A172 (cell line): ENCODE data around the gene CEMIP. TPM values are rescaled to one million over a fixed set of nuclear protein-coding genes. Genes with fewer than 3 reads are reported as not detected.
A peak's percentile ranks its signal among the peaks of the same experiment; 100 is the strongest.

Source experiments
- DNase-seq: peaks from one replicate; pipeline ENCODE4 v3.0.0-alpha.2; 2015; ENCODE audit warnings: low spot score
- total RNA-seq: library from RNA; depleted of rRNA; stranded (reverse); fragments of >200 nt; shearing (Covaris generic); gene quantifications from 2 replicates; pipeline ENCODE4 v1.2.3, GENCODE V29; 2014

Gene CEMIP
- total RNA-seq, 1 experiment from 2014 or later: 7.3 TPM

DNA sequence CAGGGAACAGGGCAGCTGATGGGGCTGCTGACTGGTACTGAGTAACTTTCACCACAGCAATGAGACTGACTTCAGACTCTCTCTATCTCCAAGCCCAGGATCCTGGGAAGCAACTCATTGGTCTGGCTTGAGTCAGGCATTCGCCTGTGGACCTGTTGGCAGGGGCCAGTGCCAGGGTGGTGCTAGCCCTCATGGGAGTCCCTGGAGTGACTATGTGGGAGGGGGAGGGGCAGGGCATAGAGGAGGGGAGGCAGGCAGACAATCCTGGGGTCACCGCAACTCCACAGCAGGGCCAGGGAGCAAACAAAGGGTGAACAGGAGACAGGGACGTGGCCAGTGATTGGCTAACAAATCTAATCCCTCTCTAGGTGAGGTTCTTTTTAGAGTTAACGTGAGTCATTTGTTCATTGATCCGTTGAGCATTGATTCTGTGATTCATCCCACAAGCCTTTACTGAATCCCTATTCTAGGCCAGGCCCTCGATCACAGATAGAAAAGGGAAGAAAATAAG lies 71.8 kb downstream of the CEMIP start:
- no peak for DNase-seq

GRCh38 chr15:80852676-80853075 lies 73.5 kb downstream of the CEMIP start:
- DNase-seq: no peak

DNA sequence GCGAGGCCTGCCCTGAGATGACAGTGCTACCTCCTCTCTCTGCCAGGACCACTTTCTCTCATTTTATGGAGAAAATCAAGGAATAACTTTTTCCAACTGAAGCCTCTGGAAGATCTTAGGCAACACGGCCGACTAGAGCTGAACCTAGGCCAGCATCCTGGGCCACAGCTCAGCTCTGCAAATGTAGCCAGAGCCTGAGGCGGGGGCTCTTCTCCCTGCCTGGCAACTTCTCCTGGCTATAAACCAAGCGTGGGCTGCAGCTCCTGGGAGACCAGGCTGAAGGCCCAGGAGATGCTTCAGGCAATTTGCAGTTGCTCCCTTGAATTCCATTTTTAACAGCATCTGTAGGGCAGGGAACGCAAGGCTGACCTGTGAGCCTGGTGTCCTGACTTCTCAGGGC lies 74.9 kb downstream of the CEMIP start:
- no peak for DNase-seq

DNA sequence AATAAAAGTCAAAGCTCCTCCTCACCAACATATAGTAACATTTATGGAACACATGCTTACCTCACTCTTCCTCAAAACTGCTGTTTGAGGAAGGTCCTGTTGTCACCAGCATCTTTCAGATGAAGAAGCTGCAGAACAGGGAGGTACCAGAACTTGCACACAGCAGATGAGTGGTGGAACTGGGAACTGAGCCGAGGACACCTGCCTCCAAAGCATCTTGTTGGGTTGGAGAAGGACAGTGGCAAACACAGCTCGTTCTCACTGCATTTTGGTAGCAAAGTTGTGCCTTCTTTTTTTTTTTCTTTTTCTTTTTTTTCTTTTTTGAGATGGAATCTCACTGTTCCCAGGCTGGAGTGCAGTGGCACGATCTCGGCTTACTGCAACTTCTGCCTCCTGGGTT lies 76.0 kb downstream of the CEMIP start:
- no peak for DNase-seq

DNA sequence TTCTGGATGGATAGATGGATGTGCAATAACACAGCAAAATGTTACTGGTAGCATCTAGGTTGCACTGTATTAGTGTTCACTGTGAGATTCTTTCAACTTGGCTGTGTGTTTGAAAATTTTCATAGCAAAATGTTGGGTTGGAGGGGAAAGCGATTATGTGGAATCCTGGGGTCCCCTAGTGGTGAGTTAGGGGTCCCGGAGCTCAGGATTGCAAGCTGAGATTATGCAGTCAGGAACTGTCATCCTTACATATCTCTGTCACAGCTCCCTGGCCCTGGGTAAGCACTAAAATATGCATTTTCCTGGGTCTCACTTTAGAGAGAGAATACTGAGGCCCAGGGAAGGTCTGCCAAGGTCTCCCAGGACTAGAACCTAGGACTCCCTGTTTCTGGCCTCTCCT lies 77.2 kb downstream of the CEMIP start:
- DNase-seq: no peak

- peak; percentile 48 for DNase-seq
Measured at GRCh38 chr15:80856809-80857377, 77.7 kb downstream of the CEMIP start.

DNA sequence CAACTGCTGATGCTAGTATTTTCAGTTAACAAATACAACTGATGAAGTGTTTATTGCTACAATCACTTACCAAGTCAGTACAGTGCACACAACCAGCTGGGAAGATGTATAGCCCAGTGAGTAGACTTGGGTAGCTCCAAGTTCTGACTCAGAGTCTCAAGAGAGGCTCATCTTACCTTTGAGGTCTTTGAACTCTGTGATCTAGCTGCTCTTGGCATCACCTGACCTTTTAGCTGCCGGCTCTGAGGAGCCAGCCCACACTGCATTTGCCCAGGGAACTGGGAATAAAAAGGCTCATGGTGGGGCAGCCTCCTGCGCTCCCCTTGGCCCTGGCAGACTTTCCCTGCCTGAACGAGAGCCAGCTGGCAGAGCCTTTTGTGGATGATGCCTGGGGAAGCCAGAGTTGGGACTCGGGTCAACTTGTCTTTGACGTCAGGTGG lies 82.6 kb downstream of the CEMIP start:
- no peak for DNase-seq

DNA sequence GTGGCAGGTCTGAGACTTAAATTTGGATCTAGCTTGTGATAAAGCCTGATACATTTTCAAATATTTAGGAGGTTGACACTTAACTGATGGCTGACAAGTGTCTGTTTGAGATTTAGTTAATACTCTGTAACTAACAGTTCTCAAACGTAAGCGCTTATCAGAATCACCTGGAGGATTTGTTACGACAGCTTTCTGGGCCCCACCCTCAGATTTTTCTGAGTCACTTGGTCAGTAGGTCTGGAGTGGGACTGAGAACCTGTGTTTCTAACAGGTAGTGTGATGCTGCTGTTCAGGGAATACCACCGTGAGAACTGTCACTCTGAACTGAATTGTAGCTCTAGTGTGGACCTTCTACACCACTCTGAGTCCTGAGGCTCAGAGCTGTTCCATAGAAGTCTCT lies 85.5 kb downstream of the CEMIP start:
- DNase-seq: no peak

- DNase-seq: no peak
Measured at GRCh38 chr15:80866936-80867335, 87.8 kb downstream of the CEMIP start.

GRCh38 chr15:80870366-80870765 lies 91.2 kb downstream of the CEMIP start:
- no peak for DNase-seq

- no peak for DNase-seq
Measured at GRCh38 chr15:80870893-80871292, 91.7 kb downstream of the CEMIP start.

GRCh38 chr15:80871858-80872257 lies 92.7 kb downstream of the CEMIP start:
- no peak for DNase-seq

GRCh38 chr15:80873366-80873952 lies 94.3 kb downstream of the CEMIP start:
- no peak for DNase-seq

DNA sequence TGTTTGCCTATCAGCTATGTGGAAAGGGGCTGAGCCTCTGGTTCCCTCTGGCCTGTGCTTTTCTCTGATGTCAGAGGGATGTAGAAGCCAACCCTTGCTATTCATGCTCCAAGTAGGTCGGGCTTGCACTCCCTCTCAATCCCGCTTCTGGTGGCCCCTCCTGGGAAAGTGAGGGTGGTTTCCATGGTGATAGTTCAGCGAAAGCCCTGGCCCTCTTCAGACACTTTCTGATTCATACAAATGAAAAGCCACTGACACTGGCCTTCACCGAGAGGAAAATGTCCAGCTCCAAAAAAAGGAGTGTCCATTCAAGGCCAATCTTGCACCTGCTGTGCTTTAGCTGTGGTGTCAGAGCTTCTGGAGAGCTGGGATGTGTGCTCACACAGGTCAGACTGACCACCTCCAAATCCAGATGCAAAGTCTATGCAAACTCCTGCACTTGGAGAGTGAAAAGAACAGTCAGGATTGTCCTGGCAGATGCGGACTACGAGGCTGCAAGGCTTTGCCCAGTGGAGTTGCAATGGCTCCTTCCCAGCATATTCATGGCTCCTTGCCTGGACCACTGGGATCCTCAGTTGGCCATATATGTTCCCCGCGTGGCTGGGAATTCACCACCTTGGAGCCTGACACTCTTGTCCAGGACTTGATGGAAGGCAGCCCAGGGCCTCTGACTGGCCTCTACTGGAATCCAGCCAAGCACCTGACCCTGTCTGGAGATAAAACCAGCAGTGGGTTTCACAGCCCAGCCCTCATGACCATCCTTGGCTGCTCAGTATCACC lies 96.6 kb downstream of the CEMIP start:
- DNase-seq: no peak

DNA sequence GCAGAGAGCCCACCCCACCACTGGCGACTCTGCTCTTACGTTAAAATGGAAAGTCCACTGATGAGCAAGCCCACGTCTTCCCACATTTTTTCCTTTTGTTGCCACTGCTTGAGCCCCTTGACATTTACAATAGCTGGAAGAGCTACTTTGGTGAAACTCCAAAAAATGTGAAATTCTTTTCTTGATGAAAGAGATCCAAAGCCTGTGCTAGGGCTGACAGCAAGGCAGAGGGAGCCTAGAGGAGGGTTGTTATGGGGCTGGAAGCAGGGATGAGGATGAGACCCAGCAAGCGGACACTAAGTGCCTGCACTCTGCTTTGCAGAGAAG lies 97.1 kb downstream of the CEMIP start:
- no peak for DNase-seq

DNA sequence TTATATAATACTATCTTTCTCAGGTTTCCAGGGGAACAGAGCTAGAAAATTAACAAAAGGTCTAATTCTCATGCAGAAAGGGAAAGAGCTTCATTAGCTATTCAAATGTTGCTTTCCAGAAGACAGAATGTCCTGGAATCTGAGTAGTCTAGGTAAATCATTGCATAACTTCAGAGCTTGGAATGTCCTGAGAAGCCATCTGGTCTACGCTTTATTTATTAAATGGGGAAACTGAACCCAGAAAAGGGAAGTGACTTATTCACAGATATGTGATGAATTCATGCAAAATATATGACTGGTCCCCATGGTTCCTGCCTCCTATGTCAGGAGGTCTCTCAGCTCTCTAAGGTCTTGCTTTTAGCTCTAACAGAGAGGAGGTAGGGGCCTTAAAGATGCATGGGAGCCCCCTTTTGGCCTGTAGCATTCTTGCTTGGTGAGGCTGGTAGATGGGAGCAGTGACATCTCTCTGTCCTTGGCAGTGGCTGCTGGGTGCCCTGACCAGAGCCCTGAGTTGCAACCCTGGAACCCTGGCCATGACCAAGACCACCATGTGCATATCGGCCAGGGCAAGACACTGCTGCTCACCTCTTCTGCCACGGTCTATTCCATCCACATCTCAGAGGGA lies 99.2 kb downstream of the CEMIP start:
- DNase-seq: no peak

GRCh38 chr15:80878867-80879250 lies 99.7 kb downstream of the CEMIP start:
- no peak for DNase-seq

DNA sequence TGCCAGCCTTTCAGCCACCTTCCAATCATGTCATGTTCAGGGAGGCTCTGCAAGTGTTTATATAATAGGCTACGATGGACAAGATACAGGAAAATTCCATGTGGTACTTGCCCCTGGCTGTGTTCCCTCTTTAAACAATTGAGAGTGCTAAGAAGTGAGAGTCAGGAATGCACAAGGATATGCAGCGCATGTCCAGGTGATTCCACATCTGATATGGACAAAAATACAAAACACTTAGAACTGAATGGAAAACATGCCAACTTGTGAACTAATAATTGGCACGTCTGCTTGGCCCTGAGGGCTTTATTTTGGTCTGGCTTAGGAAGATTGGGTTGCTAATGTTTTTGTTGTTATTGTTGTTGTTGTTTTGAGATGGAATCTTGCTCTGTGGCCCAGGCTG lies 100.9 kb downstream of the CEMIP start:
- no peak for DNase-seq

GRCh38 chr15:80883641-80884040 lies 104.5 kb downstream of the CEMIP start:
- no peak for DNase-seq

GRCh38 chr15:80885016-80885579 lies 105.9 kb downstream of the CEMIP start:
- no peak for DNase-seq

- no peak for DNase-seq
Measured at GRCh38 chr15:80887148-80887547, 108.0 kb downstream of the CEMIP start.

DNA sequence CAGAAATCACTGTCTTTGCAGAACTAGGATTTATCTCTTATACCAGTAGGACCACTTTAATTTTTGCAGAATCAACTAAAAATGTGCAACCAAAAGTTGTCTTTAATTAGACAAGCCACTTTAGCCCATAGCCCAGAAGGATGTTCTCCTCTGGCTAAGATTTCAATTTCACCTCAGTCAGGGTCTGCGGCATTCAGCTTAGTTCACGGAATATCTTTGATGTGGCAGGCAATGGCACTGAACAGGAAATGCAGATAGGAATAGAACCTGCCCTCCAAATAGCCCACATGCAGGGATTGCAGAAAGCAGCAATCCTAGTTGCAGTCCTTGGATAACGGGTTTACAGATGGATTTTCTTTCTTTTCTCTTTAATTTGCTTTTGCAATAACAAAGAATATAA lies 109.7 kb downstream of the CEMIP start:
- DNase-seq: no peak
